ENCODE data around the gene PDE7B. TPM values are rescaled to one million over a fixed set of nuclear protein-coding genes. Genes with fewer than 3 reads are reported as not detected.

PDE7B gene
- total RNA-seq, 1 experiment from 2014 or later = 0.03 TPM

GRCh38 chr6:136157743-136158142 is 306.2 kb downstream of the PDE7B start:
- POLR2A ChIA-PET = no interaction called here
- H3K36me3 ChIP-seq (ENCODE audit: control insufficient read depth, insufficient read depth, low read length) = no peaks in the 10 kb centered on the region
- no peak for ATAC-seq
- H3K9me3 ChIP-seq (ENCODE audit: control insufficient read depth, insufficient read depth, low read depth, low read length) = no peaks in the 10 kb centered on the region
- intact Hi-C loops (cut with micrococcal nuclease; ENCODE audit: unreplicated experiment) (no loop called here), in situ Hi-C loops (cut with HindIII; ENCODE audit: low pct_unique_long_range_greater_than_20kb, low sequenced_read_pairs) (no loop called here)
- H3K27me3 ChIP-seq (ENCODE audit: control insufficient read depth, insufficient read depth, low read length) = no peaks in the 10 kb centered on the region
- H3K27ac ChIP-seq (ENCODE audit: low read length) = no peak overlapping the region
- no peak overlapping the region for H3K4me3 ChIP-seq (ENCODE audit: low read depth in 2 of 2, low read length in 2 of 2)
- no TSS peak for BruUV-seq (replicated peaks)
- TF ChIP-seq, protein P1, sequence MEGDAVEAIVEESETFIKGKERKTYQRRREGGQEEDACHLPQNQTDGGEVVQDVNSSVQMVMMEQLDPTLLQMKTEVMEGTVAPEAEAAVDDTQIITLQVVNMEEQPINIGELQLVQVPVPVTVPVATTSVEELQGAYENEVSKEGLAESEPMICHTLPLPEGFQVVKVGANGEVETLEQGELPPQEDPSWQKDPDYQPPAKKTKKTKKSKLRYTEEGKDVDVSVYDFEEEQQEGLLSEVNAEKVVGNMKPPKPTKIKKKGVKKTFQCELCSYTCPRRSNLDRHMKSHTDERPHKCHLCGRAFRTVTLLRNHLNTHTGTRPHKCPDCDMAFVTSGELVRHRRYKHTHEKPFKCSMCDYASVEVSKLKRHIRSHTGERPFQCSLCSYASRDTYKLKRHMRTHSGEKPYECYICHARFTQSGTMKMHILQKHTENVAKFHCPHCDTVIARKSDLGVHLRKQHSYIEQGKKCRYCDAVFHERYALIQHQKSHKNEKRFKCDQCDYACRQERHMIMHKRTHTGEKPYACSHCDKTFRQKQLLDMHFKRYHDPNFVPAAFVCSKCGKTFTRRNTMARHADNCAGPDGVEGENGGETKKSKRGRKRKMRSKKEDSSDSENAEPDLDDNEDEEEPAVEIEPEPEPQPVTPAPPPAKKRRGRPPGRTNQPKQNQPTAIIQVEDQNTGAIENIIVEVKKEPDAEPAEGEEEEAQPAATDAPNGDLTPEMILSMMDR (IDR thresholded peaks at IDR 0.05) = no peak
- TF ChIP-seq TCF7L2 (IDR thresholded peaks at IDR 0.05; ENCODE audit: low read depth, low read length) = no peak
- TF ChIP-seq SIN3A (IDR thresholded peaks at IDR 0.05; ENCODE audit: borderline replicate concordance, insufficient read depth, low read depth, low read length) = no peak
- TF ChIP-seq REST (IDR thresholded peaks at IDR 0.05; ENCODE audit: insufficient read depth in 1 of 2, low read depth in 2 of 2, low read length in 1 of 2) = no peak
- no peak for TF ChIP-seq POLR2AphosphoS5 (IDR thresholded peaks at IDR 0.05; ENCODE audit: low read depth, low read length)
- DNase-seq (ENCODE audit: low read depth, low spot score) = no peak
- CTCF ChIA-PET = no interaction called here
- no peaks in the 10 kb centered on the region for H3K4me1 ChIP-seq (ENCODE audit: control insufficient read depth, insufficient read depth, low read length)

DNA sequence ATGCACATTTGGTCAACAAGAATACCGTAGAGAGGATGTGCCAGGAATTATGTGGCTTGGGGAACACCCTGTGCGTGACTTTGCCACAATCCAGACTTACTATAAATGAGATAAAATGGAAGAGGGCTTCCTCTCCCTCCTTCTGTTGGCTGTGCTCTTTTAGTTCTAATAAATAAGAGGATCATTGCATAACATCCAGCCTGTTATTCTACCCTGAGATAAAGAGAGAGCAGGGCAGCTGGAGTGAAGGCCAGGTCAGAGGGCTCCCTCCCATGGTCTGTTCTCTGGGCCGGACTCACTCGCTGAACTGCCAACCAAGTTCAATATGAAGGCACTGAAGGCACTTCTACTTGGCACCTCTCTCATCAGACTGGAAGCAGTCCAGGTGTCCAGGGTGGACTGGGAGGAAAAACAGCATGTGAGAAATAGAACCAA is 306.9 kb downstream of the PDE7B start:
- Histone ChIP-seq H3K27ac (ENCODE audit: low read length) (no peak overlapping the region), H3K36me3 (ENCODE audit: control insufficient read depth, insufficient read depth, low read length) (no peaks in the 10 kb centered on the region)
- CTCF ChIA-PET = no interaction called here

More for the DNA sequence above, 306.9 kb downstream of the PDE7B start:
- Histone ChIP-seq H3K27me3 (ENCODE audit: control insufficient read depth, insufficient read depth, low read length) (no peaks in the 10 kb centered on the region), H3K4me1 (ENCODE audit: control insufficient read depth, insufficient read depth, low read length) (no peaks in the 10 kb centered on the region), H3K9me3 (ENCODE audit: control insufficient read depth, insufficient read depth, low read depth, low read length) (no peaks in the 10 kb centered on the region), H3K4me3 (ENCODE audit: low read depth in 2 of 2, low read length in 2 of 2) (no peak overlapping the region)
- ATAC-seq (no peak), DNase-seq (ENCODE audit: low read depth, low spot score) (no peak)
- BruUV-seq (replicated peaks) = no TSS peak
- in situ Hi-C loops (cut with HindIII; ENCODE audit: low pct_unique_long_range_greater_than_20kb, low sequenced_read_pairs) (no loop called here), intact Hi-C loops (cut with micrococcal nuclease; ENCODE audit: unreplicated experiment) (no loop called here)
- TF ChIP-seq, protein P1 (IDR thresholded peaks at IDR 0.05) = no peak
- TF ChIP-seq SIN3A (IDR thresholded peaks at IDR 0.05; ENCODE audit: borderline replicate concordance, insufficient read depth, low read depth, low read length) (no peak), REST (IDR thresholded peaks at IDR 0.05; ENCODE audit: insufficient read depth in 1 of 2, low read depth in 2 of 2, low read length in 1 of 2) (no peak), TCF7L2 (IDR thresholded peaks at IDR 0.05; ENCODE audit: low read depth, low read length) (no peak), POLR2AphosphoS5 (IDR thresholded peaks at IDR 0.05; ENCODE audit: low read depth, low read length) (no peak)
- POLR2A ChIA-PET = no interaction called here

Measured in Panc1 (cell line).